Measurements from ENCODE around the gene KATNB1.

- TF ChIP-seq MAX (IDR thresholded peaks at IDR 0.05) (no peak), CTCF (IDR thresholded peaks at IDR 0.05) (no peak), CHD2 (IDR thresholded peaks at IDR 0.05; ENCODE audit: low read length, partially characterized antibody) (no peak), BHLHE40 (IDR thresholded peaks at IDR 0.05; ENCODE audit: low read depth, low read length) (no peak), HEYL (CRISPR knock-in tag; IDR thresholded peaks at IDR 0.05) (no peak), POLR2A (IDR thresholded peaks at IDR 0.05; ENCODE audit: low read length) (no peak), FOSL2 (IDR thresholded peaks at IDR 0.05) (no peak), FOSL2 (CRISPR knock-in tag; IDR thresholded peaks at IDR 0.05) (no peak), RFX5 (IDR thresholded peaks at IDR 0.05) (no peak), SMC3 (IDR thresholded peaks at IDR 0.05) (no peak), NFE2L2 (conservative IDR thresholded peaks at IDR 0.05; ENCODE audit: low read length) (no peak), MAZ (IDR thresholded peaks at IDR 0.05; ENCODE audit: borderline replicate concordance, low read depth, low read length) (no peak)
- TF ChIP-seq, protein P1, sequence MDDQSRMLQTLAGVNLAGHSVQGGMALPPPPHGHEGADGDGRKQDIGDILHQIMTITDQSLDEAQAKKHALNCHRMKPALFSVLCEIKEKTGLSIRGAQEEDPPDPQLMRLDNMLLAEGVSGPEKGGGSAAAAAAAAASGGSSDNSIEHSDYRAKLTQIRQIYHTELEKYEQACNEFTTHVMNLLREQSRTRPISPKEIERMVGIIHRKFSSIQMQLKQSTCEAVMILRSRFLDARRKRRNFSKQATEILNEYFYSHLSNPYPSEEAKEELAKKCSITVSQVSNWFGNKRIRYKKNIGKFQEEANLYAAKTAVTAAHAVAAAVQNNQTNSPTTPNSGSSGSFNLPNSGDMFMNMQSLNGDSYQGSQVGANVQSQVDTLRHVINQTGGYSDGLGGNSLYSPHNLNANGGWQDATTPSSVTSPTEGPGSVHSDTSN (IDR thresholded peaks at IDR 0.05): no peak
- TF ChIP-seq, protein P2, sequence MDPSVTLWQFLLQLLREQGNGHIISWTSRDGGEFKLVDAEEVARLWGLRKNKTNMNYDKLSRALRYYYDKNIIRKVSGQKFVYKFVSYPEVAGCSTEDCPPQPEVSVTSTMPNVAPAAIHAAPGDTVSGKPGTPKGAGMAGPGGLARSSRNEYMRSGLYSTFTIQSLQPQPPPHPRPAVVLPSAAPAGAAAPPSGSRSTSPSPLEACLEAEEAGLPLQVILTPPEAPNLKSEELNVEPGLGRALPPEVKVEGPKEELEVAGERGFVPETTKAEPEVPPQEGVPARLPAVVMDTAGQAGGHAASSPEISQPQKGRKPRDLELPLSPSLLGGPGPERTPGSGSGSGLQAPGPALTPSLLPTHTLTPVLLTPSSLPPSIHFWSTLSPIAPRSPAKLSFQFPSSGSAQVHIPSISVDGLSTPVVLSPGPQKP (IDR thresholded peaks at IDR 0.05; ENCODE audit: low read depth, low read length): no peak
Measured at GRCh38 chr16:57778658-57779057, 43.1 kb downstream of the KATNB1 start.

Data from A549 (cell line).